Nephron progenitor cell (in vitro differentiated cells): ENCODE data around the gene PRR35.

Experiments used
- DNase-seq: peaks from one replicate; pipeline ENCODE4 v3.0.0; 2021
- H3K27ac Mint-ChIP-seq: 2 replicates; pipeline ENCODE4 v1.8.0; 2021; ENCODE audit warnings: mild to moderate bottlenecking, moderate library complexity, mixed read lengths
- H3K27me3 Mint-ChIP-seq: 2 replicates; pipeline ENCODE4 v1.8.0; 2021; ENCODE audit warnings: mild to moderate bottlenecking, low read depth, mixed read lengths; ENCODE audit not compliant: poor library complexity
- H3K36me3 Mint-ChIP-seq: 2 replicates; pipeline ENCODE4 v1.8.0; 2021; ENCODE audit warnings: low read depth, mixed read lengths
- H3K4me1 Mint-ChIP-seq: 2 replicates; pipeline ENCODE4 v1.8.0; 2021; ENCODE audit warnings: mixed read lengths
- H3K4me3 Mint-ChIP-seq: 2 replicates; pipeline ENCODE4 v1.8.0; 2021; ENCODE audit warnings: mild to moderate bottlenecking, moderate library complexity, mixed read lengths
- H3K9me3 Mint-ChIP-seq: 2 replicates; pipeline ENCODE4 v1.8.0; 2021; ENCODE audit warnings: mild to moderate bottlenecking, moderate library complexity, mixed read lengths
- TF ChIP-seq, protein P1 (sequence below): fragments of 200-600 bp; sonication (generic); IDR thresholded peaks from 2 replicates; pipeline ENCODE4 v1.5.0; 2021; ENCODE audit warnings: antibody characterized with exemption

The PRR35 gene

DNA sequence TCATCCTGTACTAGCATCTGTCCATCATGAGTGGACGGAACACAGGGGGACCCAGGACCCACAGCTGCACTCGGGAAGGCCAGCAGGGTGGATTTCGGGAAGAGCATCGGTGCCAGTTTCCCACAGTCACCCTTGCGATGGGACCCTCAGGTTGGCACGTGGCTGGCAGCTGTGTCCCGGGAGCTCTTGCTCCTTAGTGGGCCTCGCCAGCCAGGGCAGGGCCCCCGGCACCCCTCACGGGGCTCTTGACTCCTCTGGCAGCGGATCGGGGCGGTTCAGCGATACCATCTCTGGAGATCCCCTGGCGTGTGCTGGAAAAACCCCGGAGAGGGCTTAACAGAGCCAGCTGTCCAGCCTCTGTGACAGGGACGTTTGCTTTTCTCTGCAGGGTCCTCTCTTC, 23.4 kb upstream of the PRR35 start:
- DNase-seq, result no peak
- H3K4me1 Mint-ChIP-seq, result peaks cover 14% of the 10 kb centered on the region
- H3K36me3 Mint-ChIP-seq, result peaks cover 6% of the 10 kb centered on the region
- H3K27me3 Mint-ChIP-seq, result no peaks in the 10 kb centered on the region
- H3K4me3 Mint-ChIP-seq, result no peak overlapping the region
- TF ChIP-seq, protein P1, sequence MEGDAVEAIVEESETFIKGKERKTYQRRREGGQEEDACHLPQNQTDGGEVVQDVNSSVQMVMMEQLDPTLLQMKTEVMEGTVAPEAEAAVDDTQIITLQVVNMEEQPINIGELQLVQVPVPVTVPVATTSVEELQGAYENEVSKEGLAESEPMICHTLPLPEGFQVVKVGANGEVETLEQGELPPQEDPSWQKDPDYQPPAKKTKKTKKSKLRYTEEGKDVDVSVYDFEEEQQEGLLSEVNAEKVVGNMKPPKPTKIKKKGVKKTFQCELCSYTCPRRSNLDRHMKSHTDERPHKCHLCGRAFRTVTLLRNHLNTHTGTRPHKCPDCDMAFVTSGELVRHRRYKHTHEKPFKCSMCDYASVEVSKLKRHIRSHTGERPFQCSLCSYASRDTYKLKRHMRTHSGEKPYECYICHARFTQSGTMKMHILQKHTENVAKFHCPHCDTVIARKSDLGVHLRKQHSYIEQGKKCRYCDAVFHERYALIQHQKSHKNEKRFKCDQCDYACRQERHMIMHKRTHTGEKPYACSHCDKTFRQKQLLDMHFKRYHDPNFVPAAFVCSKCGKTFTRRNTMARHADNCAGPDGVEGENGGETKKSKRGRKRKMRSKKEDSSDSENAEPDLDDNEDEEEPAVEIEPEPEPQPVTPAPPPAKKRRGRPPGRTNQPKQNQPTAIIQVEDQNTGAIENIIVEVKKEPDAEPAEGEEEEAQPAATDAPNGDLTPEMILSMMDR, result no peak
- H3K27ac Mint-ChIP-seq, result no peak overlapping the region
- H3K9me3 Mint-ChIP-seq, result no peaks in the 10 kb centered on the region

DNA sequence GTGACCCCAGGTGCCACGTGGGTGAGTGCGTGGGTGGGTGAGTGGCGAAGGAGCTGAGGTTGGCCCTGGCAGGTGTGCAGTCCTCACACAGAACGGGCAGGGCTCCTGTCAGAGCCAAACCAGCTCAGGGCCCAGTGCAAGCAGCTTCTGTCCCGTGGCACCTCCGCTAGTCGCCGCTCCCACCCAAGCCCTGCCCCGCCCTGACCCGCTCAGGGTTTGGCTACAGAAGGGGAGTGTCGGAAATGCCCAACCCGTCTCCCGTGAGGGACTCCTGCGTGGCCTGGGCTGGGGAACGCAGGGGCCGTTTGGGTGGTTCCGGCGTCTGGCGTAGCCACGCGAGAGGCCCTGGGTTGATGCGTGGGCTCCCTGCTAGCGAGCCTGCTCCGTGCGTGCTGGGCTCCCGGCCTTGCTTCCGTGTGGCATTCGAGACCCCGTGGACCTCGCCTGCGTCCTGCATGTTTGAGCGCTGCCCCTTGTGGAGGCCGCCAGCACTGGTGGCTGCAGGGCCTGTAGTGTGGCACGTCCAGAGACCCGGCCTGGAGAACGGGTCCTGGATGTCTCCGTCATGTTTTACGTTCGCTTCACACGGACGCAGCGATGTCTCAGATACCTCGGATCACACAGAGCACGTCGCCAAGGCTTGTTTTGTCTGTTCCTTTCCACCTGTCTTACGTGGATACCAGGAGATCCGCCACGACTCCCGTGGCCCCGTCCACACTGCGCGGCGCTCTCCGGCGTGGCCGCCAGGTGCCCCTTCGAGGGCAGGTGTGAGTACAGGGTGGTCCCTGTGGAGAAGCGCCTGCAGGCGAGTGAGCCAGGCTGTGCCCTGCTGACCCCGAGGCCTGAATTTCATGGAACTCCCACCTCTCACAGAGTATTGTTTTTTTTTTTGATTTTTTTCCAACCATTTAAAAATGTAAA, 22.5 kb upstream of the PRR35 start:
- TF ChIP-seq, protein P1, result no peak
- peaks cover 20% of the 10 kb centered on the region for H3K4me1 Mint-ChIP-seq
- H3K27ac Mint-ChIP-seq, result no peak overlapping the region
- no peaks in the 10 kb centered on the region for H3K9me3 Mint-ChIP-seq
- peaks cover 12% of the 10 kb centered on the region for H3K36me3 Mint-ChIP-seq
- no peak for DNase-seq
- H3K4me3 Mint-ChIP-seq, result no peak overlapping the region
- no peaks in the 10 kb centered on the region for H3K27me3 Mint-ChIP-seq

DNA sequence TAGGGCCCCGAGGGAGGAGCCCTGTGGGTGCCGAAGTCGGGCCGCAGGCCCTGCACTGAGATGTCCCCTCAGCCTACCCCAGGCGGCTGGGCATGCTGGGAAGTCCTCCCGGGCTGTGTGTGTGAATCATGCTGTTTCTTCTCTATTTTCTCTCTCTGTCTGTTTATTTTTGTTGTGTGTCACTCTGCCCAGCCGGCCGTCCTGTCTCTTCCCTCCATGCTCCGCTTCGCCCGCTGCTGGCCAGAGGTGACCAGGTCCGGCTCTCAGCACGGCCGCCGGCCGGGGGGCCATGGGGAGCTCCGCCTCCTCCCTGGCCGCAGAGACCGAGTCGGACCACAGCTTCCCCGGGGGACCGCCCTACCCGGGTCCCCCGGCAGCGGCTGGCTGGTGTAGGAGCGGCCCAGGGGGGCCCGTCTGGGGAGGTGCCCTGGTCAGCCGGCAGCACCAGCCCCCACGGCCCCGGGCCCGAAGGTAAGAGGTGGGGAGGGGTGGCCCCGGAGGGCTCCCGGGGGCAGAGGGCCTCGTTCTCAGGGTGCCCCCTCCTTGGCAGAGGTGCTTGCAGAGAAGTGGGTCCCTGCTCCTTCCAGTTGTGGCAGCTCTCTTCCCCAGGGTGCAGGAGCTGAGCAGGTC, 20.2 kb upstream of the PRR35 start:
- DNase-seq, result no peak
- TF ChIP-seq, protein P1, result no peak
- no peaks in the 10 kb centered on the region for H3K9me3 Mint-ChIP-seq
- H3K4me3 Mint-ChIP-seq, result no peak overlapping the region
- H3K27ac Mint-ChIP-seq, result peak overlapping the region; percentile 93
- H3K36me3 Mint-ChIP-seq, result peaks cover 12% of the 10 kb centered on the region
- H3K27me3 Mint-ChIP-seq, result no peaks in the 10 kb centered on the region
- peaks cover 18% of the 10 kb centered on the region for H3K4me1 Mint-ChIP-seq

DNA sequence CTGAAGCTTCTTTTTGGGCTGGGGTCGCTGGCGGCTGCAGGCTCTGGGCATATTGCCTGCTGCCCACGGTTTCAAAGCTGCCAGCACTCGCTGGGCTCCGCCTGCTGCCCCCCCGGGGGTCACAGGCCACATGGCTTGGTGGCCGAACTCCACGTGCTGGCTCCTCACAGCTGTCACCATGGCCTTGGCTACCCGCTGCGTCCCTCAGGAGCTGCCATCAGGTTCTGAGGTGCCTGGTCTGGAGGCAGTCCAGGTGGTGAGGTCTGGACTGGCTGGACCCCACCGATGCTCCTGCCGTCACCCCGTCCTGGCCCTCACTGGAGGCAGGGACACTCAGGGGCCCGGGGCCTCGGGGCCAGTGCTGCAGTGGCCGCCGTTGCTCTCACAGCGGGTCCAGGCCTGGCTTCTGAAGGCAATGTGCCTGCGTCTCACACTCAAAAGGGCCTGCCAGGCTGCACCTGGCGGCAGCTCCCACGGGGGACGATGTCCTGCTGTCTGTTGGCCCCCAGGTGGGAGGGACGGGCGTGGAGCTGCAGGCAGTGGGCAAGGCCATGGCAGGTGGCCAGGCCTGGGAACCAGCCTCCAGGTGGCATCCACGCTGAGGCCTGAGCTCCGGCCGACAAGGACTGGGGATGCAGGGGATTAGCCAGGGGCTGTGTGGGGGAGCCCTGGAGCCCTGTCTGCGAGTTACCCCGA, 19.4 kb upstream of the PRR35 start:
- H3K4me1 Mint-ChIP-seq, result peaks cover 23% of the 10 kb centered on the region
- TF ChIP-seq, protein P1, result no peak
- no peak for DNase-seq
- peaks cover 12% of the 10 kb centered on the region for H3K36me3 Mint-ChIP-seq
- H3K9me3 Mint-ChIP-seq, result no peaks in the 10 kb centered on the region
- no peaks in the 10 kb centered on the region for H3K27me3 Mint-ChIP-seq
- no peak overlapping the region for H3K27ac Mint-ChIP-seq
- H3K4me3 Mint-ChIP-seq, result no peak overlapping the region

DNA sequence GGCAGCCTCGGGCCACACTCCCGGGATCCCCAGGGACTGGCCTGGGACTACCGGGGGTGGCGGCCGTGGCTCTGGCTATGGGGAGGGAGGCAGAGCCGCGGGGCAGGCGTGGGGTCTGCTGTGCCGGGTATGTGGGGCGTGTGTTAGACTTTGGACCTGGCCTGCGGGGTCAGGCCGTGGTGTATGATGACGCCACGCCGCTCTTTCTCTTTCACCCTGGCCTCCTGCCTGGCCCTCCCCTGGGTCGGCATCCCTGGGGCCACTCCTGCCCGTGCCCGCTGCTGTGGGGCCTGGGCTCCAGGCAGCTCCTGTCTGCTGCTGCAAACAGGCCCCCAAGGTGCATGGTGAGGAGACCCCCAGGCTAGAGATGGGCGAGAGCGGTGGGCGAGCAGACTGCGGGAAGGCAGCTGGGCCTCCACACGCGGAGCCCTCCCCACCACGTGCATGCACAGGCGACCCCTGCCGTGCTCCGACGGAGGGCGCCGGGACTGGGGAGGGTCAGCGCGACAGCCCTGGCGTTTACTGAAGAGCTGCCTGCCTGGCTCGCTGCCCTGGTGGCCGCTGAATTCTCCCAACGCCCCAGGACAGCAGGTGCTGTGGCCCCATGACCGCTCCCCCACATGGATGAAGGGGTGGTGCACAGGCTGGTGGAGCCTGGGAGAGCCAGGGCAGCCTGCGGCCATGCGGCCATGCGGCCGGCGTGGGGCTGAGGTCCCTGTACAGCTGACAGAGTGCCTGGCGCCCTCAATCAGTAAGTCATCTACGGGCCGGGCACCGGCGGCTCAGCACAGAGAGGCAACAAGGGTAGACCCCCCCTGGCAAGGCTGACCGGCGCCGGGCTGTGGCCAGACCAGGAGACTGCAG, 16.7 kb upstream of the PRR35 start:
- no peaks in the 10 kb centered on the region for H3K9me3 Mint-ChIP-seq
- H3K4me3 Mint-ChIP-seq, result no peak overlapping the region
- no peaks in the 10 kb centered on the region for H3K27me3 Mint-ChIP-seq
- DNase-seq, result no peak
- H3K27ac Mint-ChIP-seq, result no peak overlapping the region
- H3K36me3 Mint-ChIP-seq, result peaks cover 6% of the 10 kb centered on the region
- TF ChIP-seq, protein P1, result no peak
- peaks cover 23% of the 10 kb centered on the region for H3K4me1 Mint-ChIP-seq
